Heart left ventricle (tissue), 13 donors: ENCODE results near the gene GOLGB1.

Source experiments
- POLR2A ChIP-seq, 2 donors: fragments of 450-650 bp; IDR thresholded peaks; one replicate each; pipeline ENCODE4 v1.6.1; 2017; ENCODE audit warnings: antibody characterized with exemption in 2 of 2, mild to moderate bottlenecking in 2 of 2, moderate library complexity in 2 of 2
- TF ChIP-seq, protein P1 (sequence below), 12 donors: fragments of 200-600 bp; sonication (generic) in 4 of 12; IDR thresholded peaks; one replicate each; pipeline versions ENCODE4 v1.5.0 to v1.8.0; 2018 to 2022; ENCODE audit warnings: antibody characterized with exemption in 12 of 12, mild to moderate bottlenecking in 5 of 12
- donor health status: ischemic (EF 13 %, LVEDD 7.1; RV severe dilation, severe dysfunction).
- donor health status: DM: no; HTN: yes; CAD: no.
- donor health status: DM: no; HTN: no; CAD: no.
- donor health status: ischemic (EF 25% LVEDD 6.9; RV normal size, moderate dysfunction).
- donor health status: ischemic (EF 25% LVEDD 5.7; RV mildly dilated, moderate dysfunction).
- donor health status: ischemic (EF 35%, LVEDD 5.7; RV mildly dilated, moderate dysfunction).
- donor health status: nonischemic (EF 11% LVEDD 7.7; RV severe dilation, severe dysfunction).
- donor health status: DM: yes; HTN: yes; CAD: no.
- donor health status: PGD.
- donor health status: ischemic (EF 29% LVEDD 5.4; RV normal size, mild dysfunction).
- donor health status: nonischemic (EF 23%, LVEDD 6.1; RV moderate dilation, normal function).

DNA sequence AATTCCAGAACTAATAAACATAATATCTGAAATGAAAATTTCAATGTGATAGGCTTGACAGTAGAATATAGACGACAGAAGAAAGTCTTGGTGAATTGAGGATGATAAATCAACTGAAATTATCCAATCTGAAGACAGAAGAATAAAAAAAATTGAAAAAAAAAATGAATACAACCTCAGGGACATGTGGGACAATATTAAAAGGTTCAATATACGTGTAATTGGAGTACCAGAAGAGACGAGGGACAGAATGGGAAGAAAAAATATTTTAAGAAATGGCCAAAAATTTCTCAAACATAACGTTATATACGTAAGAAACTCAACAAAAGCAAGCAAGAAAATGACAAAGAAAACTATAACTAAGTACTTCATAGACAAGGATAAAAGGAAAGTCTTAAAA is 45.6 kb downstream of the GOLGB1 start:
- TF ChIP-seq POLR2A (IDR thresholded peaks at IDR 0.05) = no peak
- TF ChIP-seq, protein P1, sequence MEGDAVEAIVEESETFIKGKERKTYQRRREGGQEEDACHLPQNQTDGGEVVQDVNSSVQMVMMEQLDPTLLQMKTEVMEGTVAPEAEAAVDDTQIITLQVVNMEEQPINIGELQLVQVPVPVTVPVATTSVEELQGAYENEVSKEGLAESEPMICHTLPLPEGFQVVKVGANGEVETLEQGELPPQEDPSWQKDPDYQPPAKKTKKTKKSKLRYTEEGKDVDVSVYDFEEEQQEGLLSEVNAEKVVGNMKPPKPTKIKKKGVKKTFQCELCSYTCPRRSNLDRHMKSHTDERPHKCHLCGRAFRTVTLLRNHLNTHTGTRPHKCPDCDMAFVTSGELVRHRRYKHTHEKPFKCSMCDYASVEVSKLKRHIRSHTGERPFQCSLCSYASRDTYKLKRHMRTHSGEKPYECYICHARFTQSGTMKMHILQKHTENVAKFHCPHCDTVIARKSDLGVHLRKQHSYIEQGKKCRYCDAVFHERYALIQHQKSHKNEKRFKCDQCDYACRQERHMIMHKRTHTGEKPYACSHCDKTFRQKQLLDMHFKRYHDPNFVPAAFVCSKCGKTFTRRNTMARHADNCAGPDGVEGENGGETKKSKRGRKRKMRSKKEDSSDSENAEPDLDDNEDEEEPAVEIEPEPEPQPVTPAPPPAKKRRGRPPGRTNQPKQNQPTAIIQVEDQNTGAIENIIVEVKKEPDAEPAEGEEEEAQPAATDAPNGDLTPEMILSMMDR (IDR thresholded peaks at IDR 0.05) = no peak
